Activated T-cell treated with anti-CD3 and anti-CD28 coated beads, Interleukin-2, amount 50 U/mL, for 24 hours (primary cell): ENCODE results near the gene CDK19.
"Not testable (repeated sequence)": the region's sequence is repeated elsewhere in the genome, so short reads cannot be mapped to it uniquely, and the experiment has no call there.

Experiments
- DNase-seq: peaks from one replicate; pipeline ENCODE4 v3.0.0-alpha.2; 2020
- H3K27ac Mint-ChIP-seq: 2 replicates; pipeline ENCODE4 v1.8.0; 2020; ENCODE audit warnings: mild to moderate bottlenecking, mixed read lengths
- H3K27me3 Mint-ChIP-seq: 2 replicates; pipeline ENCODE4 v1.8.0; 2020; ENCODE audit warnings: mixed read lengths
- H3K36me3 Mint-ChIP-seq: 2 replicates; pipeline ENCODE4 v1.8.0; 2020; ENCODE audit warnings: low read depth, mixed read lengths
- H3K4me1 Mint-ChIP-seq: 2 replicates; pipeline ENCODE4 v1.8.0; 2020; ENCODE audit warnings: low read depth, mixed read lengths
- H3K4me3 Mint-ChIP-seq: 2 replicates; pipeline ENCODE4 v1.8.0; 2020; ENCODE audit warnings: mild to moderate bottlenecking, moderate library complexity, mixed read lengths
- H3K9me3 Mint-ChIP-seq: 2 replicates; pipeline ENCODE4 v1.8.0; 2020; ENCODE audit warnings: mixed read lengths

CDK19 gene

DNA sequence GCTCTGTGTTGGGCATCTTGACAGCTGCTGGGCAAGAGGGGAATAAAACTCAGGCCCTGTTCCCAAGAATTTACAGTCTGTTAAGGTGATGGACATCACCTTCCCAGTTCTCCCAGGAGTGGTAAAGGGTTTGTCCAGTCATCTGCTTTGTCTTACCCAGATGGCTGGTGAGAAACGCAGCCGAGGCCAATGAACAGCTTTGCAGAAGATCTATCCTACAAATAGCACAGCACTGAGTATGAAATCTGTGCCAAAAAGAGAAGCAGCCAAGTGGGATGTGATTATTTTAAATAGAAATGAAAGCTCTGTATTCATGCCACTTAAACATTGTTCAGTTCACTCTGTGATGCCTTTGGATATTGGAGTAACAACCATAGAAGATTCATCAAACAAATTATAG, 206.2 kb downstream of the CDK19 start:
- Mint-ChIP-seq H3K27me3 (no peaks in the 10 kb centered on the region), H3K4me3 (no peak overlapping the region), H3K9me3 (no peaks in the 10 kb centered on the region), H3K27ac (no peak overlapping the region), H3K36me3 (no peaks in the 10 kb centered on the region), H3K4me1 (no peaks in the 10 kb centered on the region)
- DNase-seq, result no peak

DNA sequence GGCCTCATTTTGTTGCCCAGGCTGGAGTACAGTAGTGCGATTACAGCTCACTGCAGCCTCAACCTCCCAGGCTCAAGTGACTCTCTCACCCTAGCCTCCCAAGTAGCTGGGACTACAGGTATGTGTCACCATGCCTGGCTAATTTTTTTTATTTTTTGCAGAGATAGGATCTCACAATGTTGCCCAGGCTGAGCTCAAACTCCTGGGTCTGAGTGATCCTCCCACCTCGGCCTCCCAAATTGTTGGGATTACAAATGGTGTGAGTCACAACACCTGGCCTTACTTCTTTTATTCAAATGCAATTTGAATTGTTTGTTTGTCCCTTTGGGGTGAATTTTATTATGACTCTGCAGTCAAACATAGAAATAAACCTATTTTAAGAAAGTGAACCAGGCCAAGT, 207.1 kb downstream of the CDK19 start:
- Mint-ChIP-seq H3K27me3 (no peaks in the 10 kb centered on the region), H3K27ac (no peak overlapping the region), H3K36me3 (no peaks in the 10 kb centered on the region), H3K9me3 (no peaks in the 10 kb centered on the region), H3K4me3 (no peak overlapping the region), H3K4me1 (no peaks in the 10 kb centered on the region)
- DNase-seq, result no peak

DNA sequence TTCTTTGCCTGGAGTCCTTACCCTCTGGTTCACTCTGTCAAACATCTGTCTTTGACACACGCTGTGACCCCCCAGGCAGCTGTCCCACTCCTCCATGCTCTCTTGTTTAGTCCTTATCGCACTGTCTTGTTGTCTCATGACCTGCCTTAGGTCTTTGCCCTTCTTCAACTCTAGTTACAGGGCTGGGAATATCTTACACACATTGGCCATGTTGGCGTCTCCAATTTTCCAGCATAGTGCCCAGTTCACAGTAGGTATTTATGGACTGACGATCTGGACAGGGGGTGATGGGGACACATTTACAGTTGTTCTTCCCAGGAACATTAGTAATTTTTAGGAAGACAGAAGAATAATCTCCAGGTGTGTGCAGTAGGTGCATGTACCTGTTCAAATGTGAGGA, 209.1 kb downstream of the CDK19 start:
- H3K4me1 Mint-ChIP-seq, result no peaks in the 10 kb centered on the region
- H3K27me3 Mint-ChIP-seq, result no peaks in the 10 kb centered on the region
- no peak for DNase-seq
- no peaks in the 10 kb centered on the region for H3K36me3 Mint-ChIP-seq
- H3K27ac Mint-ChIP-seq, result no peak overlapping the region
- H3K4me3 Mint-ChIP-seq, result no peak overlapping the region
- no peaks in the 10 kb centered on the region for H3K9me3 Mint-ChIP-seq

DNA sequence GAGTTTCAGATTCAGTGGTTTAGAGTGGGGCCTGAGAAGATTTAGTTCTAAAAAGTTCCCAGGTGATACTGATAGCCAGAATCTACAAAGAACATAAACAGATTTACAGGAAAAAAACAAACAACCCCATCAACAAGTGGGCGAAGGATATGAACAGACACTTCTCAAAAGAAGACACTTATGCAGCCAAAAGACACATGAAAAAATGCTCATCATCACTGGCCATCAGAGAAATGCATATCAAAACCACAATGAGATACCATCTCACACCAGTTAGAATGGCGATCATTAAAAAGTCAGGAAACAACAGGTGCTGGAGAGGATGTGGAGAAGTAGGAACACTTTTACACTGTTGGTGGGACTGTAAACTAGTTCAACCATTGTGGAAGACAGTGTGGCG, 214.6 kb downstream of the CDK19 start:
- not testable (repeated sequence) for H3K9me3 Mint-ChIP-seq, H3K4me1 Mint-ChIP-seq, H3K36me3 Mint-ChIP-seq, DNase-seq, H3K27me3 Mint-ChIP-seq, H3K27ac Mint-ChIP-seq, H3K4me3 Mint-ChIP-seq

DNA sequence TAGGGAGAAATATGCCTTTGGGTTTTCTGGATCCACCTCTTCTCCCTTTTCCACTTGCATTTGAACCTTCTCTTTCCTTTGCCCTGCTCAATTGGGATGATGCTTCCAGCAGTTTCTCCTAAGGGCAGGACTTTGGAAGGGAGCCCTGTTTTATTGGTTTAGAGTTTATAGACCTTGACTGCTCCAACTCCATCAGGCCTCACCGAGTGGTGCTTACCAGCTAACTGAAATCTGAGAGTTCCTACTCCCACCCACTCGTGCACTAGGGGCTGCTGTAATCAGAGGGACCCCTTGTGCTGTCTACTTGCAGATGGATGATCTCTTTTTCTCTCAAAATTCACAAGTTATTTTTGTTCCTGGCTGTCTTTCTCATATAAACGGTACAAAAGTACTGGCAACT, 217.5 kb downstream of the CDK19 start:
- no peaks in the 10 kb centered on the region for H3K9me3 Mint-ChIP-seq
- H3K4me1 Mint-ChIP-seq, result no peaks in the 10 kb centered on the region
- no peaks in the 10 kb centered on the region for H3K36me3 Mint-ChIP-seq
- H3K4me3 Mint-ChIP-seq, result no peak overlapping the region
- DNase-seq, result no peak
- H3K27ac Mint-ChIP-seq, result no peak overlapping the region
- H3K27me3 Mint-ChIP-seq, result no peaks in the 10 kb centered on the region

GRCh38 chr6:110596354-110596753, 218.9 kb downstream of the CDK19 start:
- Mint-ChIP-seq H3K27me3 (no peaks in the 10 kb centered on the region), H3K9me3 (no peaks in the 10 kb centered on the region), H3K27ac (no peak overlapping the region), H3K4me1 (peaks cover 1% of the 10 kb centered on the region), H3K4me3 (no peak overlapping the region), H3K36me3 (no peaks in the 10 kb centered on the region)
- DNase-seq, result no peak

GRCh38 chr6:110595112-110595511, 220.2 kb downstream of the CDK19 start:
- DNase-seq, result no peak
- Mint-ChIP-seq H3K27me3 (no peaks in the 10 kb centered on the region), H3K9me3 (no peaks in the 10 kb centered on the region), H3K27ac (no peak overlapping the region), H3K36me3 (no peaks in the 10 kb centered on the region), H3K4me3 (no peak overlapping the region), H3K4me1 (peaks cover 14% of the 10 kb centered on the region)

- Mint-ChIP-seq H3K27ac (no peak overlapping the region), H3K4me3 (no peak overlapping the region), H3K36me3 (no peaks in the 10 kb centered on the region), H3K9me3 (no peaks in the 10 kb centered on the region), H3K4me1 (peaks cover 16% of the 10 kb centered on the region), H3K27me3 (no peaks in the 10 kb centered on the region)
- DNase-seq, result no peak
These were observed 221.6 kb downstream of the CDK19 start for GRCh38 chr6:110593637-110594036.

GRCh38 chr6:110592765-110593164, 222.5 kb downstream of the CDK19 start:
- peaks cover 16% of the 10 kb centered on the region for H3K4me1 Mint-ChIP-seq
- H3K9me3 Mint-ChIP-seq, result no peaks in the 10 kb centered on the region
- H3K4me3 Mint-ChIP-seq, result no peak overlapping the region
- H3K27ac Mint-ChIP-seq, result no peak overlapping the region
- DNase-seq, result no peak
- no peaks in the 10 kb centered on the region for H3K36me3 Mint-ChIP-seq
- H3K27me3 Mint-ChIP-seq, result no peaks in the 10 kb centered on the region

GRCh38 chr6:110590821-110591351, 224.4 kb downstream of the CDK19 start:
- H3K4me1 Mint-ChIP-seq, result peaks cover 16% of the 10 kb centered on the region
- H3K4me3 Mint-ChIP-seq, result no peak overlapping the region
- no peaks in the 10 kb centered on the region for H3K36me3 Mint-ChIP-seq
- DNase-seq, result no peak
- H3K9me3 Mint-ChIP-seq, result no peaks in the 10 kb centered on the region
- peak overlapping the region; percentile 24 for H3K27ac Mint-ChIP-seq
- no peaks in the 10 kb centered on the region for H3K27me3 Mint-ChIP-seq

GRCh38 chr6:110589865-110590513, 225.3 kb downstream of the CDK19 start:
- Mint-ChIP-seq H3K9me3 (no peaks in the 10 kb centered on the region), H3K4me1 (peaks cover 16% of the 10 kb centered on the region), H3K27me3 (no peaks in the 10 kb centered on the region), H3K36me3 (no peaks in the 10 kb centered on the region), H3K4me3 (no peak overlapping the region), H3K27ac (peak overlapping the region; percentile 24)
- DNase-seq, result no peak

DNA sequence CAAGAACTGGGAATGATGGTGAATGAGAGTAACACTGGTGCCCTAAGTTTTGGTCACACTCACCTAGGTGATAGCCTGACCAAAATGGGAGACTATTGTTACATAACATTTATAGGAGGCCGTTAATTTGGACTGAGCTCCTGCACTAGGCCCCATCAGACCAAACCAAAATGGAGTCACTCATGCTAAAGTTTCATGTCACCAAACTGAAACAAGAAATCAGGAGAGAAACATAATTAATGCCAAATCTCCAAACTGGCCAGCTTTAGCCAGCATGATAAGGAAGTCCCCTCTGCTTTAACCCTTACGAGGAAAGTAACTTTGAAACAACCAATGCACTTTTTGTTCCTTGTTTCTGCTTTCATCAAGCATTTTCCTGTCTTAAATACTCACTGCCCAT, 227.9 kb downstream of the CDK19 start:
- H3K4me1 Mint-ChIP-seq, result peaks cover 16% of the 10 kb centered on the region
- H3K27me3 Mint-ChIP-seq, result no peaks in the 10 kb centered on the region
- no peaks in the 10 kb centered on the region for H3K36me3 Mint-ChIP-seq
- no peak overlapping the region for H3K27ac Mint-ChIP-seq
- no peak for DNase-seq
- H3K9me3 Mint-ChIP-seq, result no peaks in the 10 kb centered on the region
- H3K4me3 Mint-ChIP-seq, result no peak overlapping the region

DNA sequence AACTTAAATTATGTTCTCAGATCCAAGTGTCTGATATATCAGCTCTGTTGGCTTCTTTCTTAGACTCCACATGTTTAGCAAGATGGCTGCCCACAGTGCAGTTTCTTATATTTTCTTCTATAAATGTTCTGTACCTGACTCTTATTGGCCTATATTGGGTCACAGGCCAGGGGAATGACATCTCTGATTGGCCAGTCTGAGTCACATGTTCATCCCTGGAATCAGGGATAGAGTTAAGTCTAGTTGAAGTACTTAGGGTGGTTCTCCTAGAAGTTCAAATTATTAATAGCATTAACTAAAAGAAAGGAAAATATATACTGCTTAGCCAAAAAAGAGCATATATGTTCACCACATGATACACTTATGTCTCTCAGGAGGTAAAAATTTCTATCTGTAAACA, 233.6 kb downstream of the CDK19 start:
- H3K4me3 Mint-ChIP-seq, result no peak overlapping the region
- DNase-seq, result no peak
- H3K27me3 Mint-ChIP-seq, result no peaks in the 10 kb centered on the region
- H3K36me3 Mint-ChIP-seq, result no peaks in the 10 kb centered on the region
- H3K4me1 Mint-ChIP-seq, result no peaks in the 10 kb centered on the region
- no peak overlapping the region for H3K27ac Mint-ChIP-seq
- H3K9me3 Mint-ChIP-seq, result peaks cover 5% of the 10 kb centered on the region

DNA sequence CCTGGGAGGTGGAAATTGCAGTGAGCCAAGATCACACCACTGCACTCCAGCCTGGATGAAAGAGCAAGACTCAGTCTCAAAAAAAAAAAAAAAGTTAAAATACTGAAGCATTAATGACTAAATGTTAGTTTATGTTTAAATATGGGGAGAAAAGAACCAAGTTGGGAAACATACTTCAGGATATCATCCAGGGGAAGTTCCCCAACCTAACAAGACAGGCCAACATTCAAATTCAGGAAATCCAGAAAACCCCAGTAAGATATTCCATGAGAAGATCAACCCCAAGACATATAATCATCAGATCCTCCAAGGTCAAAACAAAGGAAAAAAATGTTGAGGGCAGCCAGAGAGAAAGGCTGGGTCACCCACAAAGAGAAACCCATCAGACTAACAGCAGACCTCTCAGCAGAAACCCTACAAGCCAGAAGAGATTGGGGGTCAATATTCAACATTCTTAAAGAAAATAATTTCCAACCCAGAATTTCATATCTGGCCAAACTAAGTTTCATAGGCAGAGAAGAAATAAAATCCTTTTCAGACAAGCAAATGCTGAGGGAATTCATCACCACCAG, 237.6 kb downstream of the CDK19 start:
- DNase-seq, H3K27me3 Mint-ChIP-seq, H3K9me3 Mint-ChIP-seq, H3K36me3 Mint-ChIP-seq, H3K4me1 Mint-ChIP-seq, H3K4me3 Mint-ChIP-seq, H3K27ac Mint-ChIP-seq: not testable (repeated sequence)

DNA sequence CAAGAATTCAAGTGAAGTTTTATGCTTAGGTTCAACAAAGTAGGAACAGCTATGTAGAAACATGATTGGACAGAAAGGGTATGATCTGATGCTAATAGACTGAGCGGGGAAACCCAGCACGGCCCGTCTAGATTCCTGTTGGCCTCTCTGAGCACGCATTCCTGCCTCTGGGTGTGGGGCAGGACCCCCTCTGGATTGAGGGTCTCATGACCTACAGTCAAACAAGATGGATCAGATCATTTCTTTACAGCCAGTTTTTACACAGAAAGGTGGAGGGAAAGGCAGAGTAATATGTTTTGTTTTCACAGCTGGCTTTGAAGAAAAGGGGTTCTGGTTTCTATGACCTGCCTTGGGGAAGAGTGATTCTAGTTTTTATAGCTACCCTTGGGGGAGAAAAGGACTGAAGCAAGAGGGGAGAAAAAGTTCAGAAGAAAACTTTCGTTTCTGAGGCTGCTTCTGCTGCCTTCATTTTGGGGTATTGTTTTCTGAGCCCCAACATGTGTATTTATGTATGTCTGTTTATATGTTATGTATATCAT, 239.3 kb downstream of the CDK19 start:
- Mint-ChIP-seq H3K36me3 (no peaks in the 10 kb centered on the region), H3K9me3 (peaks cover 5% of the 10 kb centered on the region), H3K4me3 (no peak overlapping the region)

More for the DNA sequence above, 239.3 kb downstream of the CDK19 start:
- Mint-ChIP-seq H3K4me1 (no peaks in the 10 kb centered on the region), H3K27ac (no peak overlapping the region), H3K27me3 (peaks cover 2% of the 10 kb centered on the region)
- no peak for DNase-seq
